Measurements from ENCODE around the gene ATP2A2.
"Not testable (repeated sequence)": the region's sequence is repeated elsewhere in the genome, so short reads cannot be mapped to it uniquely, and the experiment has no call there.

ATP2A2 gene

DNA sequence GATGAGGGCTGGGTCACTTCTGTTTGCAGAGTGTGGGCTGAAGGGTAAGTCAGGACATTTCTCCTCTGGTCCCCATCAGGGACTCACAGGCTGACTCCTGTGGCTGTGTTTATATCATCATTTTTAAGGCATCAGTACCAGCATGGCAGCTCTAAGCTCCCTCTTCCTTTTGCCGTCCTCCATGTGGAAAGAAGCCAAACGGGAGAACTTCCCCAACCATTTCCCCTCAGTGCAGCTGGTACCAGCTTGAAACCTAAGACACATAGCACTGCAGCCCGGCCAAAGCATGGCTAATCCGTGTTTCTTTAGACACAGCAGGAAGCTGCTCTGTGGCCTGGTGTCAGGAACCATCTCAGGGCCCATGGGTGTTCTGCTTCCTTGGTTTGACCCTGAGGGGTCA lies 31.9 kb upstream of the ATP2A2 start:
- DNase-seq (ENCODE audit: low read depth in 2 of 2): no peak
- H3K4me3 ChIP-seq (replicated peaks in 1 of 2; ENCODE audit: low read depth in 2 of 2, low read length in 2 of 2): no peak overlapping the region
- TF ChIP-seq, protein P1, sequence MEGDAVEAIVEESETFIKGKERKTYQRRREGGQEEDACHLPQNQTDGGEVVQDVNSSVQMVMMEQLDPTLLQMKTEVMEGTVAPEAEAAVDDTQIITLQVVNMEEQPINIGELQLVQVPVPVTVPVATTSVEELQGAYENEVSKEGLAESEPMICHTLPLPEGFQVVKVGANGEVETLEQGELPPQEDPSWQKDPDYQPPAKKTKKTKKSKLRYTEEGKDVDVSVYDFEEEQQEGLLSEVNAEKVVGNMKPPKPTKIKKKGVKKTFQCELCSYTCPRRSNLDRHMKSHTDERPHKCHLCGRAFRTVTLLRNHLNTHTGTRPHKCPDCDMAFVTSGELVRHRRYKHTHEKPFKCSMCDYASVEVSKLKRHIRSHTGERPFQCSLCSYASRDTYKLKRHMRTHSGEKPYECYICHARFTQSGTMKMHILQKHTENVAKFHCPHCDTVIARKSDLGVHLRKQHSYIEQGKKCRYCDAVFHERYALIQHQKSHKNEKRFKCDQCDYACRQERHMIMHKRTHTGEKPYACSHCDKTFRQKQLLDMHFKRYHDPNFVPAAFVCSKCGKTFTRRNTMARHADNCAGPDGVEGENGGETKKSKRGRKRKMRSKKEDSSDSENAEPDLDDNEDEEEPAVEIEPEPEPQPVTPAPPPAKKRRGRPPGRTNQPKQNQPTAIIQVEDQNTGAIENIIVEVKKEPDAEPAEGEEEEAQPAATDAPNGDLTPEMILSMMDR (IDR thresholded peaks at IDR 0.05; ENCODE audit: low read depth, low read length): no peak

DNA sequence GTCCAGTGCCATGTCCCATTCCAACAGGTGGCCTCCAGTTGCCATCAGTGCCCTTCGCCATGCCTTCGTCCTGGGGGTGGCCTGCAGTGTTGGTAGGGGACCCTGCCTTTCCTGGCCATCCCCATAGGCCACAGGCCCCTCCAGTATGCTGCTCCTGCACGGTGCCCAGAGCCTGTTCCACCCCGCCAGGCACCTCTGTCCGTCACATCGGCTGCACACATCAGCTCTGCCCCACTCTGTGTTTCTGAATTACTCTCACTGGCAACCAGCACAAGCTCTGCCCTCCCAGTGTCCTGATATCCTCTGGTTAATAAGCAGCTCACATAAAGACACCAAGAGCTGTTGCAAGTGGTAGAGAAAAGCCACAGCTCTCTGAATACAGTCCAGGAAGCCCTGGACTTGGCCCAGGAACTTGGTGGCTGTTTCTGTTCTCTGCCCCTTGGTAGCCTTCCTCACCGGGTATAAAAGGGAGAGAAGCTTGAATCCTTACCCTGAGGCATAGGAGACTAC lies 31.3 kb upstream of the ATP2A2 start:
- TF ChIP-seq, protein P1 (IDR thresholded peaks at IDR 0.05; ENCODE audit: low read depth, low read length): no peak
- no peak overlapping the region for H3K4me3 ChIP-seq (replicated peaks in 1 of 2; ENCODE audit: low read depth in 2 of 2, low read length in 2 of 2)
- no peak for DNase-seq (ENCODE audit: low read depth in 2 of 2)

DNA sequence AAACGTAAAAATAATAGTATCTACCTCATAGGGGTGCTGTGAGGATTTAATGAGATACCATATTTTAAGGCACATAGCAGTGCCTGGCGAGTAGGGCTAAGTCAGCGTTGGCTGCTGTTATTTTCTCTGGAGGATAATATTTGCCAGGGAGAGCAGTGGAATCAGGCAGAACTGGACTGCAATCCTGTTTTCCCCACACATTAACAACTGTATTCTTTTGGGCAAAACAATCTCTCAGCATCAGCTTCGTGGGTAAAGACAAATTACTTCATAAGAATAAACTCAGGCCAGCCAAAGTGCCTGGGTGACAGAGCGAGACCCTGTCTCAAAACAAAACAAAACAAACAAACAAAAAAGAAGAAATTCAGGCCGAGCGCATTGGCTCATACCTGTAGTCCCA lies 29.7 kb upstream of the ATP2A2 start:
- TF ChIP-seq, protein P1 (IDR thresholded peaks at IDR 0.05; ENCODE audit: low read depth, low read length): no peak
- no peak overlapping the region for H3K4me3 ChIP-seq (replicated peaks in 1 of 2; ENCODE audit: low read depth in 2 of 2, low read length in 2 of 2)
- no peak for DNase-seq (ENCODE audit: low read depth in 2 of 2)

DNA sequence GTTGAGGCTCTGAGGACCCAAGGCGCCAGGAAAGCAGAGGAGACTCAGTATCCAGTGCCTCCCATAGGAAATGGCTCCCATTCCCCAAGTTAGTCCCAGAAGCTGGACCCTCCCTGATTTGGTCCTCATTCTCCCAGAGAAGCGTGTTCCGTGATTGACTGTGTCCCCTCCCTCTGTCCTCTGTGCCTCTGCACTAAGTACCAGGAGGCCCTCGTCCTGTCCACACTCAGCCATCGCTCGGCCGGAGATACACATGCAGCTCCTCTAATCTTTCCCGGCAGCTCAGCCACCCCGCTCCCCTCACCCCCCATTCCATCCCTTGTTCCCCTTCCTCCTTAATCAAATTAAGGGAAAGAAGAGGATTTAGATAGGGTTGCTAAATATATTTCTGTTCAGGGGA lies 28.3 kb upstream of the ATP2A2 start:
- no peak for DNase-seq (ENCODE audit: low read depth in 2 of 2)

DNA sequence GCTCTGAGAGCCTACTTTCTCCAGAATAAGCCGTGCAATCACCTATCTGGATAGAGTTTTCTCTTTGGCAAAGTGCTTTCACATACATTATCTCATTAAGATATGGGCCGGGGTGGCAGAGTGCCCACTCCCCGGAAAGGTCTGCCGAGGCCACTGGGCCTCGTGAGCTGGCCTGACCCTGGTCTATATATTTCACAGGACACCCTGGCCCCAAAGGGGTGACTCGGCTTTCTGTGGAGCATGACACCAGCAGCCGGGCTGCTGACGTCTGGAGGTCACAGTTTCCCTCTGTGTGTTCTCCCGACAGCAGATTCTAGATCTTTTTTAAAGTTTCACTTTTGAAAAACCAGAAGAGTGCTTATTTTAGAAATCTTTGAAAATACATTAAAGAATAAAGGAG lies 27.9 kb upstream of the ATP2A2 start:
- H3K4me3 ChIP-seq (replicated peaks in 1 of 2; ENCODE audit: low read depth in 2 of 2, low read length in 2 of 2): no peak overlapping the region
- TF ChIP-seq, protein P1 (IDR thresholded peaks at IDR 0.05; ENCODE audit: low read depth, low read length): no peak
- peak; percentile 44 to 71 for DNase-seq (ENCODE audit: low read depth in 2 of 2)

More for the DNA sequence above, 28.3 kb upstream of the ATP2A2 start:
- no peak overlapping the region for H3K4me3 ChIP-seq (replicated peaks in 1 of 2; ENCODE audit: low read depth in 2 of 2, low read length in 2 of 2)
- TF ChIP-seq, protein P1 (IDR thresholded peaks at IDR 0.05; ENCODE audit: low read depth, low read length): no peak

DNA sequence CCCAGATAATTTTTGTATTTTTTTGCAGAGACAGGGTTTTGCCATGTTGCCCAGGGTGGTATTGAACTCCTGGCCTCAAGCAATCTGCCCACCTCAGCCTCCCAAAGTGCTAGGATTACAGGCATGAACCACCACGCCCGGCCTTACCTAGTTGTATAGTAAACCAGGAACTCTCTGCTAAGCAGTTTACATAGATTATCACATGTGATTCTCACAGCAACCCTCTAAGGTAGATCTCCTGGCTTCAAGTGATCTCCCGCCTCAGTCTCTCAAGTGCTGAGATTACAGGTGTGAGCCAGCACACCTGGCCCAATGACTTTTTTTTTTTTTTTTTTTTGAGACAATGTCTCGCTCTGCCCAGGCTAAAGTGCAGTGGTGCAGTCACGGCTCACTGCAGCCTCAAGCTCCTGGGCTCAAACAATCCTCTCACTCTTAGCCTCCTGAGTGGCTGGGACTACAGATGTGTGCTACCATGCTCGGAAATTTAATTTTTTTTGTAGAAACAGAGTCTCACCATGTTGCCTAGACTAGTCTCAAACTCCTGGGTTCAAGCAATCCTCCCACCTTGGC lies 26.0 kb upstream of the ATP2A2 start:
- H3K4me3 ChIP-seq (replicated peaks in 1 of 2; ENCODE audit: low read depth in 2 of 2, low read length in 2 of 2): no peak overlapping the region
- no peak for DNase-seq (ENCODE audit: low read depth in 2 of 2)
- TF ChIP-seq, protein P1 (IDR thresholded peaks at IDR 0.05; ENCODE audit: low read depth, low read length): no peak

DNA sequence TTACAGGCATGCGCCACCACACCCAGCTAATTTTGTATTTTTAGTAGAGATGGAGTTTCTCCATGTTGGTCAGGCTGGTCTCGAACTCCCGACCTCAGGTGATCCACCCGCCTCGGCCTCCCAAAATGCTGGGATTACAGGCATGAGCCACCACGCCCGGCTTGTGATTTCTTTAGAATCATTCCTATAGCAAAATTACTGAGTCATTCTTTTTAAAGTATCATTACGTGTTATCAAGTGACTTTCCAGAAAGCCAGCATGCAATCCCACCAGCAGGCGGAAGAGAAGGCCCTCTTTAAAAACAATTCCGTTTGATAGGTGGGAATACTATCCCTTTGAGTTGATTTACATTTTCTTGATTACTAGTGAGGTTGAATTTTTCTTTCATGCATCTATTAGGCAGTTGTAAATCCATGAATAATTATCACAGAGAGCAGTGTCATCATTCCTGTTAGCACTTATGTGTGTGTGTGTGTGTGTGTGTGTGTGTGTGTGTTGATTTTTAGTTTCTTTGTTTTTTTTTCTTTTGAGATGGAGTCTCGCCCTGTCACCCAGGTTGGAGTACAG lies 25.1 kb upstream of the ATP2A2 start:
- DNase-seq (ENCODE audit: low read depth in 2 of 2); H3K4me3 ChIP-seq (replicated peaks in 1 of 2; ENCODE audit: low read depth in 2 of 2, low read length in 2 of 2): not testable (repeated sequence)
